IMR-90 (cell line): ENCODE results near the gene DNAJA4. TPM values are rescaled to one million over a fixed set of nuclear protein-coding genes. Genes with fewer than 3 reads are reported as not detected.

Experiments used
- ATAC-seq: fragments of 200-7000 bp; cut with Tn5 transposase; 2 replicates; pipeline ENCODE4 v1.9.1; 2020; ENCODE audit warnings: low read depth, mild to moderate bottlenecking, moderate library complexity
- BruUV-seq: library from RNA; stranded (reverse); fragments of 400-500 nt; replicated peaks from 2 replicates; lab custom pipeline; 2021; lab: Mats Ljungman, UMichigan
- CTCF ChIA-PET: fragments of 300-600 bp; formaldehyde crosslinking; extraction: SDS; loops from one replicate; lab custom pipeline; 2021; ENCODE audit warnings: antibody characterized with exemption; lab: Yijun Ruan, JAX
- POLR2A ChIA-PET: fragments of 300-600 bp; sonication (Branson Sonifier 250); formaldehyde crosslinking; loops from one replicate; lab custom pipeline; 2022; ENCODE audit warnings: antibody characterized with exemption; ENCODE audit not compliant: unreplicated experiment; lab: Charles Lee
- DNase-seq: peaks from one replicate; pipeline ENCODE4 v3.0.0; 2013
- H2AFZ ChIP-seq: replicated peaks from 2 replicates; pipeline ENCODE3; 2013; ENCODE audit warnings: low read length, mild to moderate bottlenecking; ENCODE audit not compliant: poor library complexity
- H2AK5ac ChIP-seq: 2 replicates; pipeline ENCODE4 v1.6.1; 2013; ENCODE audit warnings: low read depth, low read length, inconsistent platforms
- H2AK9ac ChIP-seq: replicated peaks from 2 replicates; pipeline ENCODE3; 2013; ENCODE audit warnings: mild to moderate bottlenecking, low read depth, low read length, moderate library complexity; ENCODE audit not compliant: poor library complexity
- H2BK120ac ChIP-seq: 2 replicates; pipeline ENCODE4 v1.6.1; 2013; ENCODE audit warnings: low read depth, low read length, inconsistent platforms
- H2BK15ac ChIP-seq: 3 replicates; pipeline ENCODE4 v1.6.1; 2013; ENCODE audit warnings: low read depth, low read length, inconsistent platforms
- H2BK20ac ChIP-seq: 2 replicates; pipeline ENCODE4 v1.6.1; 2013; ENCODE audit warnings: low read depth, mild to moderate bottlenecking, inconsistent platforms, low read length, moderate library complexity
- H2BK5ac ChIP-seq: 2 replicates; pipeline ENCODE4 v1.6.1; 2013; ENCODE audit warnings: mild to moderate bottlenecking, low read depth, low read length, inconsistent platforms; ENCODE audit not compliant: poor library complexity, severe bottlenecking
- H3K14ac ChIP-seq: replicated peaks from 2 replicates; pipeline ENCODE4 v1.6.1; 2013; ENCODE audit warnings: low read depth, low read length, inconsistent platforms
- H3K18ac ChIP-seq: 2 replicates; pipeline ENCODE4 v1.6.1; 2013; ENCODE audit warnings: low read depth, low read length, control low read depth
- H3K23ac ChIP-seq: 2 replicates; pipeline ENCODE4 v1.6.1; 2013; ENCODE audit warnings: low read depth, low read length, inconsistent platforms
- H3K27ac ChIP-seq: 2 replicates; pipeline ENCODE4 v1.5.1; 2013; ENCODE audit warnings: mild to moderate bottlenecking, control low read depth, low read length; ENCODE audit not compliant: insufficient read depth
- H3K27me3 ChIP-seq: 2 replicates; pipeline ENCODE4 v1.6.1; 2013; ENCODE audit warnings: low read length; ENCODE audit not compliant: control insufficient read depth, insufficient read depth
- H3K36me3 ChIP-seq: 2 replicates; pipeline ENCODE4 v1.6.1; 2013; ENCODE audit warnings: low read length, mixed read lengths; ENCODE audit not compliant: control insufficient read depth, insufficient read depth
- H3K4ac ChIP-seq: 2 replicates; pipeline ENCODE4 v1.6.1; 2013; ENCODE audit warnings: low read depth, low read length, inconsistent platforms
- H3K4me1 ChIP-seq: 2 replicates; pipeline ENCODE4 v1.6.1; 2013; ENCODE audit warnings: low read length, mixed read lengths; ENCODE audit not compliant: control insufficient read depth, insufficient read depth
- H3K4me2 ChIP-seq: 2 replicates; pipeline ENCODE4 v1.6.1; 2013; ENCODE audit warnings: low read depth, mild to moderate bottlenecking, control low read depth, low read length, moderate library complexity
- H3K4me3 ChIP-seq: 2 replicates; pipeline ENCODE4 v1.5.1; 2013; ENCODE audit warnings: low read depth, mild to moderate bottlenecking, control low read depth, low read length, moderate library complexity; ENCODE audit not compliant: insufficient read depth
- H3K56ac ChIP-seq: 2 replicates; pipeline ENCODE4 v1.6.1; 2013; ENCODE audit warnings: low read length, inconsistent platforms; ENCODE audit not compliant: insufficient read depth; ENCODE audit errors: extremely low read depth
- H3K79me1 ChIP-seq, 2 experiments: 2 replicates each; pipeline ENCODE4 v1.6.1; 2013; ENCODE audit warnings: low read length in 2 of 2, inconsistent platforms in 1 of 2, low read depth in 1 of 2
- H3K9ac ChIP-seq: 2 replicates; pipeline ENCODE4 v1.6.1; 2013; ENCODE audit warnings: low read depth, low read length, control low read depth
- H3K9me1 ChIP-seq: 2 replicates; pipeline ENCODE4 v1.6.1; 2013; ENCODE audit warnings: low read length, inconsistent platforms; ENCODE audit not compliant: insufficient read depth
- H3K9me3 ChIP-seq: 2 replicates; pipeline ENCODE4 v1.6.1; 2013; ENCODE audit warnings: low read length; ENCODE audit not compliant: control insufficient read depth, insufficient read depth
- H4K20me1 ChIP-seq: 2 replicates; pipeline ENCODE4 v1.6.1; 2013; ENCODE audit warnings: low read length, inconsistent platforms; ENCODE audit not compliant: insufficient read depth
- H4K5ac ChIP-seq: 2 replicates; pipeline ENCODE4 v1.6.1; 2013; ENCODE audit warnings: mild to moderate bottlenecking, low read depth, low read length, control low read depth
- H4K8ac ChIP-seq, 2 experiments: 2 replicates each; pipeline ENCODE4 v1.6.1; 2013; ENCODE audit warnings: low read depth in 2 of 2, low read length in 2 of 2, control low read depth in 1 of 2, inconsistent platforms in 1 of 2
- H4K91ac ChIP-seq: 2 replicates; pipeline ENCODE4 v1.6.1; 2013; ENCODE audit warnings: low read depth, low read length, inconsistent platforms; ENCODE audit not compliant: insufficient read depth
- BHLHE40 ChIP-seq: fragments of 150-350 bp; IDR thresholded peaks from 2 replicates; pipeline ENCODE4 v1.6.1; 2016; ENCODE audit warnings: mild to moderate bottlenecking, low read depth, low read length
- CTCF ChIP-seq: conservative IDR thresholded peaks from 2 replicates; pipeline ENCODE4 v1.5.1; 2012; ENCODE audit warnings: mild to moderate bottlenecking, low read depth, low read length, improper control_type of control experiment
- ELK1 ChIP-seq: fragments of 150-350 bp; IDR thresholded peaks from 2 replicates; pipeline ENCODE4 v1.6.1; 2016; ENCODE audit warnings: low read depth, mild to moderate bottlenecking, low read length, moderate library complexity, borderline replicate concordance
- MAFK ChIP-seq: IDR thresholded peaks from 2 replicates; pipeline ENCODE4 v1.6.1; 2012; ENCODE audit warnings: low read depth, low read length, improper control_type of control experiment
- MAZ ChIP-seq: IDR thresholded peaks from 2 replicates; pipeline ENCODE4 v1.6.1; 2012; ENCODE audit warnings: low read depth, mild to moderate bottlenecking, low read length, improper control_type of control experiment, moderate library complexity, borderline replicate concordance
- MXI1 ChIP-seq: IDR thresholded peaks from 2 replicates; pipeline ENCODE4 v1.6.1; 2012; ENCODE audit warnings: low read depth, mild to moderate bottlenecking, low read length, moderate library complexity, borderline replicate concordance
- NFE2L2 ChIP-seq: fragments of 150-350 bp; IDR thresholded peaks from 2 replicates; pipeline ENCODE4 v1.6.1; 2016; ENCODE audit warnings: low read depth, mild to moderate bottlenecking, low read length
- POLR2A ChIP-seq: IDR thresholded peaks from 2 replicates; pipeline ENCODE4 v1.6.1; 2012; ENCODE audit warnings: mild to moderate bottlenecking, low read depth, low read length
- RCOR1 ChIP-seq: IDR thresholded peaks from 2 replicates; pipeline ENCODE4 v1.6.1; 2012; ENCODE audit warnings: mild to moderate bottlenecking, low read length, improper control_type of control experiment; ENCODE audit not compliant: insufficient replicate concordance
- SMC3 ChIP-seq: fragments of 150-350 bp; IDR thresholded peaks from 2 replicates; pipeline ENCODE4 v1.6.1; 2016; ENCODE audit warnings: low read depth, mild to moderate bottlenecking, antibody characterized with exemption, low read length, moderate library complexity
- USF2 ChIP-seq: fragments of 150-350 bp; IDR thresholded peaks from 2 replicates; pipeline ENCODE4 v1.6.1; 2017; ENCODE audit warnings: mild to moderate bottlenecking, antibody characterized with exemption, low read length, low read depth
- WGBS, 2 experiments: methylation state at CpG; one replicate each; pipeline versions ENCODE4 v1.1.5 to v1.1.7; 2013; ENCODE audit warnings: missing lambda C conversion rate in 2 of 2; ENCODE audit not compliant: insufficient read length in 1 of 2; ENCODE audit errors: extremely low coverage in 2 of 2; 5-methylcytosine and 5-hydroxymethylcytosine counted together
- dilution Hi-C: fragments of 300-500 bp; cut with HindIII; formaldehyde crosslinking; loops from one replicate; pipeline ENCODE4 v1.14.3; 2018; ENCODE audit warnings: low sequenced_read_pairs; ENCODE audit not compliant: unreplicated experiment
- in situ Hi-C: fragments of 300-500 bp; cut with MboI; formaldehyde crosslinking; loops from 3 replicates; pipeline ENCODE4 v1.14.3; 2019; ENCODE audit warnings: low sequenced_read_pairs, inconsistent platforms, mixed read lengths
- intact Hi-C: fragments of 100-400 bp; cut with micrococcal nuclease; formaldehyde crosslinking; loops from 2 replicates; pipeline ENCODE4 v1.10.0; 2022
- polyA plus RNA-seq, 3 experiments: library from polyadenylated mRNA; depleted of rRNA; stranded (reverse); fragments of >200 nt; gene quantifications; 2 replicates each; pipeline ENCODE4 v1.2.3, GENCODE V29; 2012; ENCODE audit warnings: low replicate concordance in 1 of 3
- total RNA-seq: library from RNA; depleted of rRNA; stranded (reverse); fragments of >200 nt; gene quantifications from 2 replicates; pipeline ENCODE4 v1.2.3, GENCODE V29; 2012

Gene DNAJA4
- total and polyA plus RNA-seq, 2 of the 4 experiments (the other 2 are of a cell fraction), result 0.18 to 0.32 TPM

GRCh38 chr15:78244893-78245292 lies 19.5 kb upstream of the DNAJA4 start:
- no peak overlapping the region for H2BK120ac ChIP-seq
- H3K14ac ChIP-seq, result no peak overlapping the region
- no peaks in the 10 kb centered on the region for H3K36me3 ChIP-seq
- H3K4me1 ChIP-seq, result no peaks in the 10 kb centered on the region
- WGBS, 2 experiments, result 90% methylated on average over 2 of the region's 7 CpGs; no CpG with 5 or more reads in 1 of the 2 experiments
- H3K4me2 ChIP-seq, result no peak overlapping the region
- intact Hi-C loops (loop anchor here (5.0 kb wide), 2 partner anchors 113 to 343 kb away; partner anchors contain the start of gene CIB2), in situ Hi-C loops (loop anchor here (5.0 kb wide), 1 partner anchor 288 kb away; no protein-coding TSS in a partner anchor), dilution Hi-C loops (no loop called here)
- H3K79me1 ChIP-seq, result no peaks in the 10 kb centered on the region
- H4K20me1 ChIP-seq, result no peaks in the 10 kb centered on the region; the same call in 1 of the 2 replicates
- H4K5ac ChIP-seq, result no peak overlapping the region
- no peak for TF ChIP-seq BHLHE40
- no peak for TF ChIP-seq RCOR1
- no peak for TF ChIP-seq MAFK
- no peak for TF ChIP-seq ELK1
- TF ChIP-seq SMC3, result no peak
- no peak for TF ChIP-seq CTCF
- no peak for TF ChIP-seq POLR2A
- no peak for TF ChIP-seq USF2
- TF ChIP-seq NFE2L2, result no peak
- no peak for TF ChIP-seq MAZ
- TF ChIP-seq MXI1, result no peak
- no TSS peak for BruUV-seq
- H2BK15ac ChIP-seq, result no peak overlapping the region
- no peak overlapping the region for H3K4ac ChIP-seq
- no peak overlapping the region for H3K18ac ChIP-seq
- H2BK5ac ChIP-seq, result no peak overlapping the region
- no peak overlapping the region for H2AK9ac ChIP-seq
- no peak overlapping the region for H2BK20ac ChIP-seq
- CTCF ChIA-PET, result interaction anchor here (0.6 kb wide), 1 partner anchor 68 kb away, joined by 3 read pairs; no protein-coding TSS in a partner anchor
- H3K9me1 ChIP-seq, result no peaks in the 10 kb centered on the region; the same call in 1 of the 2 replicates
- H2AFZ ChIP-seq, result no peak overlapping the region
- H3K9ac ChIP-seq, result no peak overlapping the region
- H3K9me3 ChIP-seq, result no peaks in the 10 kb centered on the region
- no peak overlapping the region for H2AK5ac ChIP-seq
- H3K27me3 ChIP-seq, result peaks cover 9% of the 10 kb centered on the region; the same call in 1 of the 2 replicates
- ATAC-seq (no peak), DNase-seq (no peak)
- H4K8ac ChIP-seq, result no peak overlapping the region
- POLR2A ChIA-PET, result no interaction called here
- no peak overlapping the region for H3K56ac ChIP-seq
- no peak overlapping the region for H4K91ac ChIP-seq
- H3K4me3 ChIP-seq, result no peak overlapping the region
- H3K27ac ChIP-seq, result no peak overlapping the region
- H3K23ac ChIP-seq, result no peak overlapping the region
